GM19035 (cell line): ENCODE measurements around the gene ZSCAN5C.
"Not testable (repeated sequence)": the region's sequence is repeated elsewhere in the genome, so short reads cannot be mapped to it uniquely, and the experiment has no call there.

Source experiments
- ATAC-seq: cut with Tn5 transposase; IDR thresholded peaks from one replicate; pipeline ENCODE4 v1.9.1; 2021; ENCODE audit not compliant: unreplicated experiment

ZSCAN5C gene, protein sequence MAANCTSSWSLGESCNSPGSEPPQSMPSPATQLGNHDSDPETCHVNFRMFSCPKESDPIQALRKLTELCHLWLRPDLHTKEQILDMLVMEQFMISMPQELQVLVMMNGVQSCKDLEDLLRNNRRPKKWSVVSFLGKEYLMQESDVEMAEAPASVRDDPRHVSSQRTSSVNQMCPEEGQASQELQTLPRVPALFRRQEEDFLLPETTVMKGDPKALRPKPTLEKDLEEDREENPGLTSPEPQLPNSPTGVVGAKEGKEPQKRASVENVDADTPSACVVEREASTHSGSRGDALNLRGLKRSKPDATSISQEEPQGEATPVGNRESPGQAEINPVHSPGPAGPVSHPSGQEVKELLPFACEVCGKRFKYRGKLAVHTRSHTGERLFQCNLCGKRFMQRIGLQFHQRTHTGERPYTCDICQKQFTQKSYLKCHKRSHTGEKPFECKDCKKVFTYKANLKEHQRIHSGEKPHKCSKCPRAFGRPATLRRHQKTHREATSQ

GRCh38 chr19:56201973-56202372 is at the start of gene ZSCAN5C:
Gene ZSCAN5C (plus strand): TSS chr19:56202273. CDS start chr19:56205914, 3,641 bp downstream.
- ATAC-seq, result no peak

DNA sequence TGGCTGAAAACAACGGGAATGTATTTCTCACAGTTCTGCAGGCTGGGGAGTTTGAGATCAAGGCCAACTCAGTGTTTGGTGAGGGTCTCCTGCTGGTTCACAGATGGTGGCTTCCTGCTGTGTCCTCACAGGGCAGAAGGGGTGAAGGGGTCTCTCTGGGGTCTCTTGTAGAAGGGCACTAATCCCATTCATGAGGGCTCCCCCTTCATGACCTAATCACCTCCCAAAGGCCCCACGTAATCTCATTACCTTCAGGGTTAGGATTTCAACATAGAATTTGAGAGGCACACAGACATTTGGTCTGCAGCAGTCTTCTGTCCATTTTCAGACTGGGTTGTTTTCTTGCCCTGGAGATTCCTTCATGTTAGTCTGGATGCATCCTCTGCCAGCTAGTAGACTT is 49.4 kb upstream of the ZSCAN5C start:
- no peak for ATAC-seq

GRCh38 chr19:56153507-56153906 is 48.6 kb upstream of the ZSCAN5C start:
- ATAC-seq, result no peak

DNA sequence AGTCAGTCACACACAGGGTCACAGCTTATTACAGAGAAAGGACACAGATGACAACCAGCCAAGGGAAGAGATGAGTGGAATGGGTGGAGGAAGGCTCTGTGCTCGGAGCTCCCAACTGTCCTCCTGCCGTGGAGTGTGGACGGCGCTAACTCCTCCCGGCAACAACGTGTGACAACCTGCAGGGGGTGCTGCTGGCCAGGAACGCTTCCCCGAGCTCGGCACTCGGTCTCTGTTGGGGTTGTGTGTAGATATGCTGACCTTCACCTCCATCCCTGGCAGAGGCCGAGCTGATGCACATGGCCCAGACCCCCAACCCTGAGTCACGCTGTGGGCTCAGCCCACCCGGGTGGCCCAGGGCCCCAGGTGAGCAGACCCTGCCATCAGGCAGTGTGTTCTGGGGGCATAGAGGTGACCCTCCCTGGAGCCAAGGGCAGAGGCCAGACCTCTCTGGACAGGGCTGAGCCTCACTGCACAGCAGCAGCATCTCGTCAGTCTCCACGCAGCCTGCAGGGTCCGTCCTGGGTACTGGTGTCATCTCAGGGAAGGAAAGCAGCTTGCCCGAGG is 46.9 kb upstream of the ZSCAN5C start:
- ATAC-seq, result no peak

GRCh38 chr19:56156768-56157167 is 45.3 kb upstream of the ZSCAN5C start:
- ATAC-seq, result no peak

- ATAC-seq, result no peak
These were observed 43.8 kb upstream of the ZSCAN5C start for GRCh38 chr19:56158170-56158757.

DNA sequence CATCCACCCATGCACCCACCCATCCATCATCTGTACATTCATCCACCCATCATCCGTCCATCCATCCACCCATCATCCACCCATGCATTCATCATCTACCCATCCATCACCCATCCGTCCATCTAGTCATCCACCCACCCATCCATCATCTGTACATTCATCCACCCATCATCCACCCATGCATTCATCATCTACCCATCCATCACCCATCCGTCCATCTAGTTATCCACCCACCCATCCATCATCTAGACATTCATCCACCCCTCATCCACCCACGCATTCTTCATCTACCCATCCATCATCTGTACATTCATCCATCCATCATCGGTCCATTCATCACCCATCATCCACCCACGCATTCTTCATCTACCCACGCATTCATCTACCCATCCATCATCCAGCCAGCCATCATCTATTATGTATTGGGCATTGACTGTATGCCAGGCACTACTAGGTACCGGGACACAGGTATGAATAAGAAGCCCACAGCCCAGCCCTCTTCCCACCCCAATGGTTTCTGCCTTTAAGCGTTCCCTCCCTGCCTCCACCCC is 43.0 kb upstream of the ZSCAN5C start:
- no peak for ATAC-seq

DNA sequence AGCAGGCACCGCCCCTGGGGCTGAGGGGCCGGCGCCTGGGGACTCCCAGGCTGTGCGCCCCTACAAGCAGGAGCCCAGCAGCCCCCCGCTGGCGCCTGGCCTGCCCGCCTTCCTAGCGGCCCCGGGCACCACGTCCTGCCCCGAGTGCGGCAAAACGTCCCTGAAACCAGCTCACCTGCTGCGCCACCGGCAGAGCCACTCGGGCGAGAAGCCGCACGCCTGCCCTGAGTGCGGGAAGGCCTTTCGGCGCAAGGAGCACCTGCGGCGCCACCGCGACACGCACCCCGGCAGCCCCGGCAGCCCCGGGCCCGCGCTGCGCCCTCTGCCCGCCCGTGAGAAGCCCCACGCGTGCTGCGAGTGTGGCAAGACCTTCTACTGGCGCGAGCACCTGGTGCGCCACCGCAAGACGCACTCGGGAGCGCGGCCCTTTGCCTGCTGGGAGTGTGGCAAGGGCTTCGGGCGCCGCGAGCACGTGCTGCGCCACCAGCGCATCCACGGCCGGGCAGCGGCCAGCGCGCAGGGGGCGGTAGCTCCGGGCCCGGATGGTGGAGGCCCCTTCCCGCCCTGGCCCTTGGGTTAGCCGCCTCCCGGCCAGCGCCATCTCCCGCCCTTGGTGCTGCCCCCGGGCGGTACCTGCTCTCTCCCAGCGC is 42.3 kb upstream of the ZSCAN5C start:
- ATAC-seq, result no peak

GRCh38 chr19:56161534-56161933 is 40.5 kb upstream of the ZSCAN5C start:
- no peak for ATAC-seq

- no peak for ATAC-seq
These were observed 39.8 kb upstream of the ZSCAN5C start for GRCh38 chr19:56162258-56162657.

GRCh38 chr19:56163097-56163496 is 39.0 kb upstream of the ZSCAN5C start:
- no peak for ATAC-seq

GRCh38 chr19:56167064-56167578 is 35.0 kb upstream of the ZSCAN5C start:
- no peak for ATAC-seq

DNA sequence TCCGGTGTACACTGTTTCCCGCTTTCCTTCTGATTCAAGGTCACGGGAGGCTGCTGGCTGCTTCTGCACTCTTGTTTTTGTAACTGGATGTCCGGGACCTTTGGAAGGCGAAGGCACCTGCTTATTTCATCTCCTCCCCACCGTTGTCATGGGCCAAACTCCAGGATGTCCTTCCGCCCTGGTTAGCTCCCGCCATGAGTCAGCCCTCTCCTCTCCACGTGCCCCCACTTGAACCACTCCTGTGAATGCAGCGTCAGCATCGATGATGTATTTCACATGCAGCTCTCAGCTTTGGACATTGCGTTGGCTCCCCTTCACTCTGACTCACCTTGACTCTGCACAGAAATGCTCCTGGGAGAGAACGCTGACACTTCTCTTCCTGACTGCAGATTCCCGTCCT is 31.8 kb upstream of the ZSCAN5C start:
- no peak for ATAC-seq

DNA sequence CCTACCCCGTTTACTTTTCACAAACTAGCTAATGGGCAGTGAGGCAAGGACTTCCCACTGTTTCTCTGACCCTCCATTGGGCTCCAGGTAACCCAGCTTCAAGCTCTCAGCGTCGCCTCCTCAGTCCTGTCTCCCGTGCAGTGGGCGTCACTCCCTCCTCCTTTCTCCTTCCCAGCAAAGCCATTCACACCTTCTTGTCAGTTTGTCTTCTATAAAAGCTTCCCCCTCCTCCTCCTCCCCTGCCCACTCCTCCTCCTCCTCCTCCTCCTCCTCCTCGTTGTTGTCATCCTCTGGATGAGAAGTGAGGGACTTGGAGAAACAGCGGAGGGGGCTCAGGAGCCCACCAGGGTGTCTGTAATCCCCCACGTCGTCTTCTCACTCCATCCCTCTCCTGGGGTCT is 28.0 kb upstream of the ZSCAN5C start:
- ATAC-seq, result no peak

- no peak for ATAC-seq
These were observed 27.5 kb upstream of the ZSCAN5C start for GRCh38 chr19:56174550-56174949.

- not testable (repeated sequence) for ATAC-seq
These were observed 26.2 kb upstream of the ZSCAN5C start, which contains the start of gene GALP for GRCh38 chr19:56175861-56176307. Gene GALP (plus strand): TSS chr19:56176008. CDS start chr19:56177109, 1,101 bp downstream.

GRCh38 chr19:56176310-56176709 is 25.8 kb upstream of the ZSCAN5C start:
- ATAC-seq, result not testable (repeated sequence)

DNA sequence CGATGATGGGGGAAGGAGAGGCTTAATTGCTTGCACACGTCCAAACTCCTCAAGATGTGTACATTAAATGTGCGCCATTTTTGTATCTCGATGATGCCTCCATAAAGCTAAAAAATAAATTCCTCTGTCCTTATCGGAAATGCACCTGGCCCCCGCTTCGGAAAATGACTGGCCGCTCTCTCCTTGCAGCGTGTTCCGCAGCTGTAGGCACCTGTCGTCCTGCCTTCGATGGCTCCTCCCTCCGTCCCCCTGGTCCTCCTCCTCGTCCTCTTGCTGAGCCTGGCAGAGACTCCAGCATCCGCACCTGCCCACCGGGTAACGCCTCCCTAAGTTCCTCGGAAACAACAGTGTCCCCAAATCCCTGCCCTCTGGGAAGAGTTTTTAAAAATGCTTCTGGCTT is 25.2 kb upstream of the ZSCAN5C start:
- ATAC-seq, result no peak

DNA sequence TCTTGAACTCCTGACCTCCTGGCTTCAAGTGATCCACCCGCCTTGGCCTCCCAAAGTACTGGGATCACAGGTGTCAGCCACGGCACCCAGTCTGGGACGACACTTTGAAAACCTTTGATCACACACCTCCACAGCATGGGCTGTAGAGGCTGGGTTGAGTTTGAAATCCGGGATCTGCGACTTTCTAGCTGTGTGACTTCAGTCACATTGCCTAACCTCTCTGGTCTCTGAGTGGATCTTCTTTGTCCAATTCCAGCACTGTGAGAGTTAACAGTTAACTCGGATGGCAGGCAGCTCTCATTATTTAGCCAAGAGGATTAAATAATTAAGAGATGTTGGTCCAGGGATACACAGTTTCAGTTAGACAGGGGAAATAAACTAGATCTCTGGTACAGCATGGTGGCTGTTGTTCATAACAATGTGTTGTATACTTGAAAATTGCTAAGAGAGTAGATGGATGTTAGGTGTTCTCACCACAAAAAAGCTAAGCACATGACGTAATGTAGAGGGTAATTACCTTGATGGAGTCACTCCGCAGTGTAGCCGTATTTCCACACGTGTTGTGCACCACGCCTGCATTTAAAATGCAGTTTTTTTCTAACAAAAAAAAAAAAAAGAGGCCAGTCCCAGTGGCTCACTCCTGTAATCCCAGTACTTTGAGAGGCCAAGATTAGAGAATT is 24.4 kb upstream of the ZSCAN5C start:
- no peak for ATAC-seq

- no peak for ATAC-seq
These were observed 12.3 kb upstream of the ZSCAN5C start for GRCh38 chr19:56189785-56190184.
